Measurements from ENCODE around the gene TBXAS1.

The TBXAS1 gene

DNA sequence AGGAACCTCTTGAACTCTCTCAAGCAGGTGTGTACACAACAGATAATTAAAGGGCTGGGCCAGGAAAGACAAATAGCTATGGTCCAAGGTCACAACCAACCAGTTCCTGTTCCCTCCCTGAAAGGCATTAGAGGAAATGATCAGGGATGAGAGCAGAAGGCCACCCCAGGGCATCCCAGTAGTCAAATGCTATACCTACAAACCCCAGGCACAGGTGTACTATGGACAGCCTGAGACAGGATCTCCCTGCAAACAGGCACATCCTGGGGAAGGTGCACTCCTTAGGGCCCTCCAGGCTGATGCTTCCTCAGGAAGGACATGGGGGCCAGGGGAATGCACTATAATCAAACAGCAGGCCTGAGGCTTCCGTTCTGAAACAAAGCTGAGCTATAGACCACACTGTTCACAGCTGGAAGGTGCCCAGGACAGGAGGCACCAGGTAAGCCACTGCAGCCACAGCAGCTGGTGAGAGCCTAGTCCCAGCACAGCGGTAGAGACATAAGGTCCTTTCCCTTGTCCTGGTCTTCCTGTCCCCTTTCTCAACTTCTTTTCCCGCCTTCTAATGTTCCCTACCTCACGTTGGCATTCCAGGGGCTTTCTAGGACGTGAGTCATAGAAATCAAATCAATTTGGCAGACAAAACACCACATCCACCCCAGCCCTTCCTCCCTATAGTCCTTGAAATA, 220.4 kb downstream of the TBXAS1 start:
- DNase-seq, result no peak

DNA sequence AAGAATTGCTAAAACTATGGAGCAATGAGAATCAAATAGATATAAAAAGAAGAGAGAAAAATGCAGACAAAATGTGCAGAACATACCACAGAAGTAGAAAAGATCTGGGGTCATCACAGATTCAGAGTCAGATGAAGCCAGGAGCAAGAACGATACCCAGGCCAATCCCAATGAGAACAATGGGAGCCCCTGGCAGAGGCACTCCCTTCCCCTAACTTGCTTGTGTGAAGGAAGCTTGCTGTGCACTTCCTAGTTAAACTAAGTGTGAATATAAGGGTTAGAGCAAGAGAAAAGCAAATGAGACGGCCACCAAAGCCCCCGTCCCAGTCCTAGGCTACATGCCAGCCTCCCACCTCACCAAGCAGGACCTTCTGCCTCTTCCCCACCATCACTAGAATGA, 221.0 kb downstream of the TBXAS1 start:
- DNase-seq, result no peak

DNA sequence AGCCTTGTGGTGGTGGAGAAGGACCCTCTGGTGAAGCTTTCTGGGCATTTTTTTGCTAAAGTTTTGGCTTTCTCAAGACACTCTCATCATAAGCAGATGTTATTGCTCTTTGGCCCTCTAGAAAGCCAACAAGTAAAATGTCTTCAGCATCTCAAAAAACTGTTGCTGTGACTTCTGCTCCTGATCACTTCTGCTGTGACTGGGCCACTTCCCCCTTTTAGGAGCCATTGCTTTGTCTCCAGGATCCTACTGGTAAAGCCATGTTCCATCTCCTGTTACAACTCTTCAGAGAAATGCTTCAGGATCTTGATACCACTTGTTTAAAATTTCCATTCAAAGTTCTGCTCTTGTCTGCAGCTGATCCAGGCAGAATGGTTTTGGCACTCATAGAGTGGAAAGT, 222.8 kb downstream of the TBXAS1 start:
- no peak for DNase-seq

DNA sequence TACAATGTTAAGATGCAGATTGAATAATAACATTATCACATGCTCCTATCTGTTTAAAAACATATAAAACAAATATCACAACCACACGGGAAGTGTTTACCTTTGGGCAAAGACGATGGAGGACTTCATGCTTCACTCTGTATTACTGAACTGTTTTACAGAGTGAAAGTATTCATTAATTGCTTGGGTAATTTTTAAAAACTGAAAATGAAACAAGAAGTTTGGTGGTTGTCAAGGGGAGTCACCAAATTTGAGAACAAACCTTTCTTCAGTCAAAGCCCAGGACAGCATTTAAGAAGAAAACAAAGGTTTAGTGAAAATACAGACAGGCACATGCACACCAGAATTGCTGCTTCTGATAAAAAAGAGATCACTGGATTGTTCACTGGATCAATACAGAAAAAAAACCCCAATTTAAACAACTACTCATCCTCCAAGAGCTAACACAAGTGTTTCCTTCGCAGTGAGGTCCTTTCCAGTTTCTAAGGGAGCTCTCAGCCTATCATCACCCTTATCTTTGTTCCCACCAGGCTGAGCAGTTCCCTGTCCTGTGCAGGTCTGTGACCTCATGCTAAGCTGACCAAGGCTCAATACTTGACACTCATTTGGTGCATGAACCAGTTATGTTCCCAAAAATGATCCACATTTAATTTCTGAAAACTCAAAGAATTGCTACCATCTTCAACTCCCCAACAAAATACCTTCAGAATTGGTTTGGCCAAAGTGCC, 224.9 kb downstream of the TBXAS1 start:
- no peak for DNase-seq

DNA sequence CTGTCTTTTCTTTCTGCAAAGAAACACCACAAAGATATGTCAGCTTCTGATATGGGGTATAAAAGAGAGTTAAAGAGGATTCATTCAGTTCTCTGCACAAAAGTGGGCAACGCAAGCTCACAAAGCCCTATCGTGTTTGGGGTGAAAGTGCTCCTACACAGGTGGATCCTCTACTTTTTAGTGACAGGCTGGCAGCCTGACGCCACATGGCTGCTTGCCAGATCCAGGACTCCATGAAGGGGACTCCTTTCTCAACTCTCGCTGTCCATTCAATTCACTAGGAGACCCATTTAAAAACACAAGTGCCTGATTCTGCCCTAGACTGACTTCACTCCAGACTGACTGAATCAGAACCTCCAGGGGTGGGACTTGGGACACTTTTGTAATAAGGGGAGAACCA, 225.7 kb downstream of the TBXAS1 start:
- DNase-seq, result no peak

DNA sequence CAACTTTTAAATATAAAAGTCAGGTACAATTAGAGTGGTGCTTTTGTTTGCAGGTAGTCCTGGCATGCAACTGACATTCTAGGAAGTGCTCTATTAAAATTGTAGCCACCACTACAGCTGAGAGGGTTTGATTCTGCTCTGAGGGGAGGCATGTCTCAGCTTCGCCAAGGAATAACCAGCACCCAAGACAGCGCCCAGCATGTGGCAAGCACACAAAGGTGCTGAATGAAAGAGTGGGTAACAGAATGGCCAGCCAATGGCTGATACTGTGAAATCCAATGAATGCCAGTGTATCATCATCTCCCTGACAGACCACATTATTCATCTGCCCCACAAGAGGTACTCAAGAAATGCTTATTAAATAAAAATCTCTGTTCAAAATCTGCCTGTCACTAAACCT, 226.8 kb downstream of the TBXAS1 start:
- no peak for DNase-seq

DNA sequence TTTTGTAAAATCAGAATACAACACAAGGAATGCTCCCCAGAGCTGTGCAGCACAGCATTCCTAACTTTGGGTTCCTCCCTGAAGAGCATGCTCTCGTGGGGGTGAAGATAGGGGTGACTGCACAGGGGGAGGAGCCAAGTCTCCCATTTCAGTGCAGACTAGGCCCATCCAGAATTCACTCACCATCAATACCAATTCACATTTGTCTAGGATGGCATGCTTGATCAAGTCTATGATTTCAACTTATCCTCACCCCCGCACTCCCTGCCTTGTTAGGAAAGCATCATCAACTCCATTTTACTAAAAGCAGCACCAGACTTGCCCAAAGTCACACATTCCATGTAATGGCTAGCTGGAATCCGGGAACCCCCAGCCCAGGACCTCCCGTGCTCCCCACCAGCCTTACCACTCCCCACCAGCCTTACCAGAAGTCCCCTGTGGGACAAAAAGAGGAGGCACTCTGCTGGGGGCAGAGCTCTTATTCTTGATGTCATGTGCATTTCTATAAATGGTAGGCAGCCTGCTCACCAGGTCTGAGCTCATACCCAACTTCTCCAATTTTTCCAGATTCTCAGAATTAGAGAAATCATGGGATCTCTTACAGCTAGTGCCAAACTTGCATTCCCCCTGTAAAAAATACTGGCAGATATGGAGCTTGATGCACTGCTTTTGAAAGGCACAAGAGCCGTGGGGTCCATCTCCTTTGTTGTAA, 227.5 kb downstream of the TBXAS1 start:
- no peak for DNase-seq

DNA sequence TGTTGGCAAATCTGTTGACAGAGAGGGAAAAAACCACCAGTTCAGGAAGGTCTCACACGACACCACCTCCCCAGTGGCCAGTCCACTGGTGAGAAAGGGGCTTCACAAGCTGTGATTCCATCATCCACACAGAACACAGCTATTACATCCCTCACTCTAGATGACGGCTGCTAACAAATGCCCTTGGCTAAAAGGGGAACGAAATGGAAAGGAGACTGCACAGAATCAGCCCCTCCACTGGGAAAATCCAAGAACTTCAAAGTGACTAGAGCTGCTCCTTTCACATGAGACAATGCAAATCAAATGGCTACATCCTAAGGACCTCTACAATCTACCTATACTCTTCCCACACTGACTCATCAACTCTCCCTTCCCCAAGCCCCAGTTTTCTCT, 228.1 kb downstream of the TBXAS1 start:
- no peak for DNase-seq

DNA sequence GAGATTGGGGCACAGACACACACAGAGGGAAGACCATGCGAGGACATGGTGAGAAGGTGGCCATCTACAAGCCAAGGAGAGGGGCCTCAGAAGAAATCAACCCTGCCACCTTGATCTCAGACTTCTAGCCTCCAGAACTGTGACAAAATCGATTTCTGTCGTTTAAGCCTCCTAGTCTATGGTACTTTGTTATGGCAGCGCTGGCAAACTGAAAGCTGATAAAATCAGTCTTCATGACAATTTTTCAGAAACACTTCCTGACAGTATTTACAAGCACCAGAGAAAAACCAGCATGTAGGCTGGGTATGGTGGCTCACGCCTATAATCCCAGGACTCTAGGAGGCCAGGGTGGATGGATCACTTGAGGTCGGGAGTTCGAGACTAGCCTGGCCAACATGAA, 229.5 kb downstream of the TBXAS1 start:
- DNase-seq, result no peak

DNA sequence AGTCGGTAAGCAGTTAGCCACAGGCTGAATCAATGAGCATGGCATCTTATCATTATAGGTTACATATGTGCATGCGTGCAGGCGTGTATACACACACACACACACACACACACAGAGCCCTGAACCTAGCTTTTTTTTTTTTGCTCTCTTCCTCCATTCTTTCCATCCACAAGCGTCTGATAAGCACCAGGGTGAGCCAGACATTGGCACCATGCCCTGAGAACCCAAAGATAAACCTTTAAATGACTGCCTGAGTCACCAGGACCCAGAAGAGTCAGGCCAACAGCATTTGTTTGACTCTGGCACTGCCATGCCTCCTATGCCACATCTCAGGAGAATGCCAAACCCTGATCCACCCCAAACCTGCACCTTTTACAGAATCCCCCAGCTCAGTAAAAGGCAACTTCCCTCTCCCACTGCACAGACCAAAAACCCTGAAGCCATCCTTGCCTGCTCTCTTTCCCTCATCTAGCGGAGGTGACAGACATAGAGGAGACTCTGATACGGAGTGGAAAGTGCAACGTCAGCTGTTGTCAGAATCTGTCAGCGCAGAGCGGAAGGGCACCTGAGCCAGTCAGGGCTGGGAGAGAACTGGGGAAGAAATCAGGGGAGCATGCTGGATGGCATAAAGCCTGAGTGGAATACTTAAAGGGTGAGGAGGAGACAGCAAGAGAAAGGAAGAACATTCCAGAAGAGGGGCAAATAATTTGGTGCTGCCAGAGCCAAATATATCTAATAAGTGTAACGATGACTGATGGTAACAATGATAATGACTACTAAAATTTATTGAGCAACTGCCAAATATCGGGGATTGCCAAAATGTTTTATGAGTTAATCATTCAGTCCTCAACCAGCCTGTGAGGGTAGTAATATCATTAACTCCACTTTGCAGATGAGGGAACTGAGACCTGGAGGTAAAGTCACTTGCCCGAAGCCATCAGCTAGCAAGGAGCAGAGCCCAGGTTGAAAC, 230.5 kb downstream of the TBXAS1 start:
- DNase-seq, result no peak

DNA sequence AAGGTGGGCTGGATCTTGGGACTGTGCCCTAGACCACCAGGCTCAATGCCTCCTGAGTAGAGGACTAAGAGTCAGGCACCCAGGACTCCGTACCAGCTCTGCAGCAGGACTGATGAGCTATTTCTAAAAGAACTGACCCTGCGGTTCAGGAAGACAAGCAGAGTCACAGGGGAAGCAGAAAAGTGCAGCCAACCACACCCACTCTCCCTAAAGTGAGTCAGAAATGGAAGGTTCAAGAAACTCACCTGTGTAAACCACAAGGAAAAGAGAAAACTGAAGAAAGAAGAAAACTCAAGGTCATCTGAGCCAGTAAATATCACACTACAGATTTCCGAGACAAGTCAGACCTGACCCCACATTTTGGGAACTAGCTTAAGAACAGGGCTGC, 231.2 kb downstream of the TBXAS1 start:
- DNase-seq, result no peak

DNA sequence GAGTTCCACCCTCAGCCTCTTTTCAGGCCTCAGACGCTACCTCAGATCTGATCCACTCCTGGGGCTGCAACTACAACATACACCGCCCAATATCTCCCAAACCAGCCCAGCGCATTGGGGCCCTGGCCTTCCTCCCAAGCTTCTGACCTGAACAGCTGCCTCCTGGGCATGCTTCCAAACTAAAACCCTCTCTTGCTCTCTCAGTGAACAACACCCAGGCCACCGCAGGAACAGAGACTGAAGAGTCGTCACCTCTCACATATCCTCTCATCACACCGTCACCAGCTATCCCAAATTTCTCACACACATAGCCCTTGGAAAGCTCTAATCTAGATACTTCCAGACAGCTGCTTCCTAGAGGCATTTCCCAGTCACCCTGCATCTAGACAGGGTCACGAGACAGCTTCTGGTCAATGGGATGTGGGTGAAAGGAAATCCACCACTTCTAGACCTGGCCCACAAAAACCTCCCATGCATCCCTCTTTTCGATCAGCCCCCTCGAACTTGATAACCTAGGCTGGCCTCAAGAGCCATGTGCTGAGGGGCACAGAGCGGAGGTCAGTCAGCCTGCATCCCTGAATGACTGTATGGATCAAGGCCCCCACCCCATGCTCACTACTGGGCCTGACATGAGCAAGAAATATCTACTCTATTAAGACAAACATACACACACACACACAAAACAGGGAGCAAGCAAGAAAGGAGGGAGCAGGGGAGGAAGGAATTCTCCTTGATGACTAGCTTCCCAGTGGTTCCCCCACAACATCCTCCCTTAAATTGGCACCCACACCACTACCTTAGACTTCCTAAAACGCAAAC, 231.9 kb downstream of the TBXAS1 start:
- no peak for DNase-seq

DNA sequence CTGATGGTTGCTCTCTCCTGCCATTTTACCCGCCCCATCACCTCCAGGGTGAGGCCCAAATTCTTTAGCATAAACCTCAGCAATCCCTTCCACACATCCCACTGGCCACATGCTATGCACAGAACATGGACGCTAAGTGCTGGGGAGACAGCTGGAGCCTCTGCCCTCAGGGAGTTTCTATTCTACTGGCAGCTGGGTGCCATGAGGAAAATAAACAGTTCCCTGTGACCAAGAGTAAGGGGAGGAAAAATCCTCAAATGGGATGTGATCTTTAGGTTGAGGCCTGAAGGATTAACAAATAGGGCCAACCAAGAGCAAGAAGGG, 232.5 kb downstream of the TBXAS1 start:
- peak; percentile 19 for DNase-seq

DNA sequence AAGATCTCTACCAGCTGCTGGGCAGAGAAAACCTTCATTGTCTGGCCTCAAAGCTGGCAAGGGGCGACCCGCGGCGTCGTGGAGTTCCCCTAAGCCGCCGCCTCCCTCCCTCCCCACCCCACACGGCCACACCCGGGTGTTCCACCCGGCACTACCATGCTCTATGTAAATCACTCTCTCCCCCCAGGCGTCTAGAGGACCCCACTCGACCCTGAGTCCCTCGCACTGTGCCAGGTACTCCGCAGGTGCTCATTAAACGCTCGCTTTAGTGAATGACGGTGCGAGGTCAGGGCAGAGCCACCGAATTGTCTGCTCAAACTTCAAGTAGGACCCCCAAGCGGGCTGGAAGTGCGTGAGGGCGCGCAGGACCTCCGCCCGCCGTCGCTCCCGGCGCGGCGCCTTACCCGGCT, 233.1 kb downstream of the TBXAS1 start:
- DNase-seq, result peak; percentile 71

DNA sequence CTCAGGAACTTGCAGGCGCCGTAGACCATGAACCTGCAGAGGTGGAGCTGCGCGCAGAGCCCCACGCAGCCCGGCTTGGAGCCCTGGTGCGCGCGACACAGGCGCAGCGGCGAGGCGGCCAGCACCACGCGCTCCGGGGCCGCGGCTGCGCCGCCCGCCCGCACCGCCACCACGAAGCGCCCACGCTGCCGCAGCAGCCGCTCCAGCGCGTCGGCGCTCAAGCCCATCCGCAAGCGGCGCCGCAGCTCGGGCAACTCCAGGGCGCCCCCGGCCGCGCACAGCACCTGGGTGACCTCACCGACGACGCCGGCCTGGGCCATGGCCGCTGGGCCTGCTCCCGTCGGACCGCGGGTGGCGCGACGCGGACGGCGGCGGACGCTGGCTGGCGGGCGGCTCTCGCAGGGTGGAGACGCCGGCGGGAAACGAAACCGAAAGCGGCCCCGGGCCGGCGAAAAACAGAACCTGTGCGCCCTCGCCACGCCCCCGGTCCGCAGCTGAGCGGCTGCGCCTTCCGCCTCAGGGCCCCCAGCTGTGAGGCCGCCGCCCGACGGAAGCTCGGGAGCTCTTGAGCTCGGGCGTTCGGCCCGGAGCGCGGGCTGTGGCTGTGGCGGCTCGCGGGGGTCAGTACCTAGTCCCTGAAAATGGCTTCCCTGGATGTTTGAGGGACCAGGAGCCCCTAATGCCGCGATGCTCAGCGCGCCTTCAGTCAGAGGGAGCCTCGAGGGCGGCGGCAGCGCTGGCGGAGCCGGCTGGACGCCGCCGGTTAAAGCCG, 233.7 kb downstream of the TBXAS1 start, which contains the start of gene PARP12:
Gene PARP12 (minus strand): TSS at position 424 of the 772 bp plus-strand sequence. CDS start 104 bp downstream, at position 320.
- peak; percentile 90 for DNase-seq

DNA sequence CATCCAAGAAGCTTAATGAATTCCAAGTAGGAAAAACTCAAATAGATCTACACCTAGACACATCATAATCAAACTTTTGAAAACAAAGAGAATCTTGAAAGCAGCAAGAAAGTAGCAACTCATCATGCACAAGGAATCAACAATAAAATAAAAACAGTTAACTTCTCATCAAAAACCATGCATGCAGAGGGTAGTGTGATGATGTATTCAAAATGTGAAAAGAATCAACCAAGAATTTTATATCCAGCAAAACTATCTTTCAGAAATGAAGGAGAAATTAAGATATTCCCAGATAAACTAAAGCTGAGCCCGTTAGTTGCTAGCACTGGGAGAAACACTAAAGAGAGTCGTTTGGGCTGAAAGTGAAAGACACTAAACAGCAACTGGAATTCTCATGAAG, 238.0 kb downstream of the TBXAS1 start:
- DNase-seq, result no peak

DNA sequence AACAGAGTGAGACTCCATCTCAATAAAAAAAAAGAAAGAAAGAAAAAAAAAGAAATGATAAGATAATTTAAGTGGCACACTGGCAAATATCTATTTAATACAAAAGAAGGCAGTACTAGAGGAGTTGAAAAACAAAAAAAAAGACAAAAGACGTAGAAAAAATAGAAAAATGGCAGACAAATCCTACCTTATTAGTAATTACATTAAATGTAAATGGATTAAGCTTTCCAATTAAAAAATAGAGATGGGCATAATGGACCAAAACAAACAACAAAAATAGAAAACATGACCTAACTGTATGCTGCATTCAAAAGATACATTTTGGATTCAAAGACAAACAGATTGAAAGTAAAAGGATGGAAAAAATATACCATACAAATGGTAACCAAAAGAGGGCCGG, 239.0 kb downstream of the TBXAS1 start:
- DNase-seq, result no peak

DNA sequence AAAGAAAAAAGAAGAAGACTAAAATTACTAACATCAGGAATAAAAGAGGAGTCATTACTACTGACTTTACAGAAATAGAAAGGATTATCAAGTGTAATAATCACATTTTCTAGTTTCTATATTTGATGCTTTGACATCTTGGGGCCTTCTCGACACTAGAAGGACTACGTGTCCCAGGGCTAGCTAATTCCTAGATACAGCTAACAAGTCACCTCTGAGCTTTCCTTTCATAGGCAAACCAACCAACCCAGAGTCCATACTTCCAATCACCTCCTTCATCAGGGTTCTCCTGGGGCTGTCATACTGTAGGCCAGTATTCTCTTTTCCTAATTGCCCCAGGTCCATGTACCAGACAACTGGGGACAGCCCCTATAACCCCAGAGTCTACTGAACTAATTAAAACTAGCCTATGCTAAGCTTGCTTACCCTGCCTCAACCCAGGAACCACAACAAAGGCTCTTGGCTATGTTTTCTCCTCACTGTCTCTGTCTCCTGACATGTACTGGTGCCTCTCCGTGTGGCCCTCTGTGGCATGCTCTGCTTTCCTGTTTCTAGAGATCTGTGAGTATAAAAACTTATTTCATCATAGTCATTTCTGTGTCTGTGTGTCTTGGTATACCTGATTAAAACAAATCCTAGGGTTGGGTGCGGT, 240.4 kb downstream of the TBXAS1 start:
- DNase-seq, result no peak

All from right kidney (tissue), 1 donor.